HG03060 (cell line): ENCODE data around the gene SORCS2.

Experiments
- ATAC-seq: cut with Tn5 transposase; IDR thresholded peaks from one replicate; pipeline ENCODE4 v1.9.1; 2021; ENCODE audit warnings: low read depth, moderate number of reproducible peaks; ENCODE audit not compliant: unreplicated experiment

The SORCS2 gene

GRCh38 chr4:7738458-7739076 lies 546.2 kb downstream of the SORCS2 start:
- ATAC-seq = no peak

GRCh38 chr4:7739077-7739917 lies 547.0 kb downstream of the SORCS2 start:
- no peak for ATAC-seq

- ATAC-seq = no peak
These were observed 547.9 kb downstream of the SORCS2 start for GRCh38 chr4:7739918-7740865.

DNA sequence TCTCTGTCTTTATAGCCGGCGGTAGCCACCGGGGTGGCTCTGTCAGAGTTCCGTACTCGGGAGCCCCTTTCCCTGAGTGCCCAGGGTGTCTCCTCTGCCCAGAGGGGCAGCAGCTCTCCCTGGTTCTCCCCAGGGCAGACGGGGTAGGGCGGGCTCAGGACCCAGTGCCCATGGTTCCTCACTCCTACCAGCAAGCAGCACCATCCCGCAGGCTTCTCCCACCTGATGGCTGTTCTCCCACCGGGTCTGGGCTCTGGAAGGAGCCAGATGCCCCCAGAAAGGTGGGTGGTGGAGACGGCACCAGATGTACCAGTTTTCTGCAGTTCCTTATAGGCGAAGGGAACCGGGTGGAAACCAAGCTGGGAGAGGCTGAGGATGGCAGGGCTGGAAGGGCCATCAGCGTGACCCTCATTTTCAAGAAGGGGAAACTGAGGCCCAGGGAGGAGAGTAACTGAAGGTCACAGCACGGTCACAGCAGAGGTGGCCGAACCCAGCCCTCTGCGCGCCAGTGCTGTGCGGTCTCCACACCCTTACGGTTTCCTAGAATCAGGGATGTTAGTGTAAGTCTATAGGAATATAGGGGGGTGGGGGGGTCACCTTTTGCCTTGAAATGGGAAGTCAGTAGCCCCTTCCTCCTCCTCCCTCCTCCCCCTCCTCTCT lies 548.7 kb downstream of the SORCS2 start:
- ATAC-seq = no peak

DNA sequence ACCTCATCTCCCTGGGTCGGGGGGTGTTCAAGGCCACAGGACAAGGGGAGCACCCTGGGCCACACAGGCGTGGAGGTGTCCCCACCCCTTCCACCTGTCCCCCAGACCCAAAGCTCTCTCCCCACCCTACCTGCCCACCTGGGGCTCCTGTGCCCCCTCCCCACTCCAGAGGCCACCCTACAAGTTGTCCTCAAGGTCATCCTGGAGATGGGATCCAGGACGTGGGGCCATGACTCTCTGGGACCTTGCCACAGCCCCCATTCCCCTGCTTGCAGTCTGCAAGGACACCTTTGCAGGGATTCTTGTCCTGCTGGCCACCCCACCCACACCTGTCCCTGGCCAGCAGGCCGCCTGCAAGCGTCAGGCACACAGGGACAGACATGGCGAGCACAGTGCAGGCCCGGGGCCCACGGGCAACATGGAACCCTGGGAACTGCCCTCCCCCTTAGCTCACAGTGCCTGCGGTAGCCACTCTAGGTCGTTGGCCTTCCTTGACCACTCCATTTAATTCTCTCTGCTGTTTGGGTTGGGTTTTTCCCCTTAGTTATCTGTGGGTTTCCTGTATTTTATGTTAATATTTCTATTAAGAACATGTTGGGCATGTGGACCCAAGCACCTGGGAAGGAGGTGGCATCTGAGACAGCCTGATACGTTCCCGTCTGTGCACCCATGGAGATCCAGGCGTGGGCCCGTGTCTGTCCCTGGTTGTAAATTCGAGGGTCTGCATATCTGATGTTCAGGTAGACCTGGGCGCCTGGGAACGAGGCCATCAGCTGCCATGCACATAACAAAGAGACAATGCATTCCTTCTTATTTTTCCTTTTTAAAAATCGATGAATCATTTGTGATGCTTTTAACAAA lies 549.8 kb downstream of the SORCS2 start:
- no peak for ATAC-seq

DNA sequence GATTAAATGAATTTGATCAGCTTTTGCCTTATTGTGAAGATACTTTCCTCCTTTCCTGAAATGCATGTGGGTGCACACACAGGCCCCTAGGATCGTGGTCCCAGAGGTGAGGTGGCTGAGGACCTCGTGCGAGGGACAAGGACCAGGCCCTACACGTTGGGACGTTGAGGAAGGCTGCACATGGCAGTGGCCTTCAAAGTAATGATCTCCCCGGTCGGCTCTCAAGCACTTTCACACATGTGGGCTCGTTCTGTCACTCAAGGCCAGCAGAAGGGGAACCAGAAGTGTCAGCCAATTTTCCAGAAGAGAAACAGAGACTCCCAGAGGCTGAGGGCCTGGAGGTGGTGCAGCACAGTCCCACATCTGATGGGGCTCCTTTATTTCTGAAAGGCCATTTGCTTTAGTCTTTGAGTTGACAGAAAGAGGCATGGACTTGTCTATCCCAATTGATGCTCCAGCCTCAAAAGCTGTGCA lies 550.5 kb downstream of the SORCS2 start:
- no peak for ATAC-seq

GRCh38 chr4:7744142-7744804 lies 551.9 kb downstream of the SORCS2 start:
- ATAC-seq = no peak

GRCh38 chr4:7745301-7745885 lies 553.1 kb downstream of the SORCS2 start:
- ATAC-seq = no peak

DNA sequence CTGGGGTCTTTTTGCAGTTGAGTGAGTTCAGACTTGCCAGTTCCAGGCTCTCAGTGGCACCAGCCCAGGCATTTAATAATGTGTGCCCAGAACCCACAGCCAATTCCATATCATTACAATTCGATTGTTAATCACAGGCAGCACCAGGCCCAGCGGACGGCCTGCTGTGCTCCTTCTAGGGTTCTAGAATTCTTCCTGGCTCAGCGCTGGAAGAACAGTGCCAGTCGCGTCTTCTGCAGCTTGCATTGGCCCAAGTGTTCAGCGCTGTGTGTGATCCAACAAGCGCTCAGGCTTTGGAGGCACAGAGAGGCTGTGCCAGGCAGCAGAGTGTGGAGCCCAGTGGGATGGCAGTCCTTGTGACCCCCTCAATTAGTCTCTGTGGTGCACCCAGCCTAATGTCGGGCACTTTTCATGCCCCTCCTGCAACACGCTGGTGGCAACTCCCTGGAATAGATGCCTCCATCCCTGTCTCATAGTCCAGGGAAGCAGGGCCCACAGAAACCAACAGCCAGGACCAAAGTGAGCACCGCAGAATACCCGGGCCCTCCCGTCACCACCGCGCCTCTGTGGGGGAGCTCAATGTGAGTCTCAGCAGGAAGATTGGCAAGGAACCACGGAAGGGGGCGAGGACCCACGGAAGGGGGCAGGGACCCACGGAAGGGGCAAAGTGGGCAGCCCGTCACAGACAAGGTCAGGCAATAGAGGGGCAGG lies 554.2 kb downstream of the SORCS2 start:
- no peak for ATAC-seq

DNA sequence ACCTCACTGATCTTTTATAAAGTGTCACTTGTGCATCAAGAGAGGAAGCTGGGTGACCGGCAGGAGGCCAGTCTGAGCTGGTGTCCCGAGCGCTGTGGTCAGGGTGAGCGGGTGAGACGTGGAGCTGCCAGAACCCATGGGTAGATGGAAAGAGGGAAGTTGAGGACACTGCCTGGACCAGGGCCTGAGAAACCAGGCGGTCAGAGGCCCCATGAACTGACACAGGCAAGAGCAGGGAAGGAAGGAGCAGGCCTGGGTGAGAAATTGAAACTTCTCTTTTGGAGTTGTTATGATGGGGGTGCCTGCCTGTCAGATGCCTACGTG lies 554.7 kb downstream of the SORCS2 start:
- ATAC-seq = no peak

GRCh38 chr4:7747566-7747965 lies 555.2 kb downstream of the SORCS2 start:
- ATAC-seq = no peak

GRCh38 chr4:7750523-7750922 lies 558.2 kb downstream of the SORCS2 start:
- no peak for ATAC-seq

GRCh38 chr4:7750972-7751371 lies 558.6 kb downstream of the SORCS2 start:
- ATAC-seq = no peak

GRCh38 chr4:7752649-7753048 lies 560.3 kb downstream of the SORCS2 start:
- ATAC-seq = no peak

- no peak for ATAC-seq
These were observed 560.9 kb downstream of the SORCS2 start for GRCh38 chr4:7753271-7753670.

- no peak for ATAC-seq
These were observed 561.7 kb downstream of the SORCS2 start for GRCh38 chr4:7753931-7754465.

GRCh38 chr4:7754565-7755262 lies 562.4 kb downstream of the SORCS2 start:
- no peak for ATAC-seq
